ENCODE measurements around the gene B9D1. TPM values are rescaled to one million over a fixed set of nuclear protein-coding genes. Genes with fewer than 3 reads are reported as not detected.

B9D1 gene
- total and polyA plus RNA-seq, 2 of the 13 experiments (the other 11 are each of a cell fraction or from before 2014, with no cell fraction given): 27.7 to 31.1 TPM

GRCh38 chr17:19362277-19363113 lies at the start of gene B9D1 (continued):
- TF ChIP-seq E2F1 (CRISPR knock-in tag; IDR thresholded peaks at IDR 0.05) (0 out of 2 replicates have a peak, but pooled peaks have one; percentile 31), ZBTB7B (CRISPR knock-in tag; IDR thresholded peaks at IDR 0.05) (0 out of 2 replicates have a peak, but pooled peaks have one; percentile 44), CHD2 (IDR thresholded peaks at IDR 0.05; ENCODE audit: low read depth, low read length) (no peak), KIAA2018 (CRISPR knock-in tag; IDR thresholded peaks at IDR 0.05; ENCODE audit: borderline replicate concordance) (no peak), BATF2 (CRISPR knock-in tag; IDR thresholded peaks at IDR 0.05) (no peak), HMG20A (CRISPR knock-in tag; IDR thresholded peaks at IDR 0.05; ENCODE audit: borderline replicate concordance) (no peak), NR2F2 (IDR thresholded peaks at IDR 0.05; ENCODE audit: borderline replicate concordance, low read depth) (peak; percentile 25; the same call in 1 of the 2 replicates), KDM5A (IDR thresholded peaks at IDR 0.05; ENCODE audit: borderline replicate concordance, low read length) (peak; percentile 95), ZNF256 (CRISPR knock-in tag; conservative IDR thresholded peaks at IDR 0.05) (no peak), SIN3B (IDR thresholded peaks at IDR 0.05; ENCODE audit: low read length) (no peak), ZBTB10 (CRISPR knock-in tag; IDR thresholded peaks at IDR 0.05; ENCODE audit: borderline replicate concordance) (peak; percentile 84), NFE2 (CRISPR knock-in tag; IDR thresholded peaks at IDR 0.05) (no peak), ELF3 (CRISPR knock-in tag; IDR thresholded peaks at IDR 0.05) (peak; percentile 39; the same call in 1 of the 2 replicates), ZBTB44 (CRISPR knock-in tag; IDR thresholded peaks at IDR 0.05) (no peak)
